Measurements from ENCODE around the gene ACSM4.
"Not testable (repeated sequence)": the region's sequence is repeated elsewhere in the genome, so short reads cannot be mapped to it uniquely, and the experiment has no call there.

The ACSM4 gene

GRCh38 chr12:7303772-7304171, at the start of gene ACSM4:
TSS of gene ACSM4 (plus strand) at chr12:7304072. CDS start at chr12:7304332, 260 bp downstream.
- no peak for DNase-seq (ENCODE audit: low read depth in 2 of 2)

GRCh38 chr12:7259060-7259459, 44.8 kb upstream of the ACSM4 start:
- no peak for DNase-seq (ENCODE audit: low read depth in 2 of 2)

- no peak for DNase-seq (ENCODE audit: low read depth in 2 of 2)
Observed at GRCh38 chr12:7264538-7264937, 39.3 kb upstream of the ACSM4 start.

- no peak for DNase-seq (ENCODE audit: low read depth in 2 of 2)
Observed at GRCh38 chr12:7265251-7265650, 38.6 kb upstream of the ACSM4 start.

GRCh38 chr12:7269273-7269672, 34.6 kb upstream of the ACSM4 start:
- DNase-seq (ENCODE audit: low read depth in 2 of 2), result no peak

- no peak for DNase-seq (ENCODE audit: low read depth in 2 of 2)
Observed at GRCh38 chr12:7271893-7272514, 31.9 kb upstream of the ACSM4 start.

- not testable (repeated sequence) for DNase-seq (ENCODE audit: low read depth in 2 of 2)
Observed at GRCh38 chr12:7275482-7275881, 28.4 kb upstream of the ACSM4 start.

GRCh38 chr12:7282844-7283243, 21.0 kb upstream of the ACSM4 start:
- no peak for DNase-seq (ENCODE audit: low read depth in 2 of 2)

- DNase-seq (ENCODE audit: low read depth in 2 of 2), result no peak
Observed at GRCh38 chr12:7289743-7290142, 14.1 kb upstream of the ACSM4 start.

GRCh38 chr12:7290588-7290987, 13.3 kb upstream of the ACSM4 start:
- DNase-seq (ENCODE audit: low read depth in 2 of 2), result not testable (repeated sequence)

GRCh38 chr12:7292300-7292699, 11.6 kb upstream of the ACSM4 start:
- no peak for DNase-seq (ENCODE audit: low read depth in 2 of 2)

GRCh38 chr12:7293670-7294069, 10.2 kb upstream of the ACSM4 start:
- no peak for DNase-seq (ENCODE audit: low read depth in 2 of 2)

- DNase-seq (ENCODE audit: low read depth in 2 of 2), result no peak
Observed at GRCh38 chr12:7295529-7295928, 8.3 kb upstream of the ACSM4 start.

- DNase-seq (ENCODE audit: low read depth in 2 of 2), result no peak
Observed at GRCh38 chr12:7297865-7298264, 6.0 kb upstream of the ACSM4 start.

GRCh38 chr12:7302266-7302986, 1.4 kb upstream of the ACSM4 start:
- no peak for DNase-seq (ENCODE audit: low read depth in 2 of 2)

GRCh38 chr12:7303230-7303629, 642 bp upstream of the ACSM4 start:
- DNase-seq (ENCODE audit: low read depth in 2 of 2), result no peak

- DNase-seq (ENCODE audit: low read depth in 2 of 2), result no peak
Observed at GRCh38 chr12:7304456-7304855, 584 bp downstream of the ACSM4 start.

GRCh38 chr12:7310070-7310469, 6.2 kb downstream of the ACSM4 start:
- no peak for DNase-seq (ENCODE audit: low read depth in 2 of 2)

- DNase-seq (ENCODE audit: low read depth in 2 of 2), result no peak
Observed at GRCh38 chr12:7319930-7320329, 16.1 kb downstream of the ACSM4 start.

GRCh38 chr12:7321624-7322023, 17.8 kb downstream of the ACSM4 start:
- no peak for DNase-seq (ENCODE audit: low read depth in 2 of 2)

- no peak for DNase-seq (ENCODE audit: low read depth in 2 of 2)
Observed at GRCh38 chr12:7322599-7322998, 18.7 kb downstream of the ACSM4 start.

GRCh38 chr12:7324176-7324575, 20.3 kb downstream of the ACSM4 start:
- no peak for DNase-seq (ENCODE audit: low read depth in 2 of 2)

GRCh38 chr12:7327918-7328317, 24.0 kb downstream of the ACSM4 start:
- DNase-seq (ENCODE audit: low read depth in 2 of 2), result no peak

GRCh38 chr12:7337790-7338189, 33.9 kb downstream of the ACSM4 start:
- DNase-seq (ENCODE audit: low read depth in 2 of 2), result not testable (repeated sequence)
